ENCODE data around the gene SPRR2E. TPM values are rescaled to one million over a fixed set of nuclear protein-coding genes. Genes with fewer than 3 reads are reported as not detected.
"Not testable (repeated sequence)": the region's sequence is repeated elsewhere in the genome, so short reads cannot be mapped to it uniquely, and the experiment has no call there.

SPRR2E gene
- not detected in 2 replicates for total RNA-seq (ENCODE audit: low replicate concordance)
- long read RNA-seq = 0 reads

DNA sequence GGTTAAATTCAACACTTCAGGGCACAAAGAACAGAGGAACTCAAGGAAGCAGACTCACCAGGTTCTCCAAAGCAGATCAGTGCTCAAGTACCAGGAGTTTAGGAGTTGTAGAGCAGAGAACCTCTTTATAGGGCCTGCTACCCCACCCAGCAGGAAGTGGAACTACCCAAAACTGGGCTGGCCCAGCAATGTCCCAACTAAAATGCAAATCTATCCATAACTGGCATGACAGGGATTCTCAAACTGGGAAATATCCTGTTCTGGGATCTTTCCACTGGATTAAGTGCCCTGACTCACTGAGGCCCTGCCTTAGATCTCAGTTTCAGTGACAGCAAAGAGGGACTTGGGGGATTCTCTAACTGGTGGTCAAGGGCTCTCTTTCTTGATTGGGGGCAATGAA, at the start of gene SPRR2E:
TSS of gene SPRR2E (minus strand) at position 101 of the 400 bp plus-strand sequence. CDS start 775 bp downstream, outside the sequence.
- Mint-ChIP-seq H3K9me3 (no peaks in the 10 kb centered on the region), H3K4me1 (ENCODE audit: unreplicated experiment) (no peaks in the 10 kb centered on the region), H3K27me3 (no peaks in the 10 kb centered on the region), H3K36me3 (no peaks in the 10 kb centered on the region), H3K27ac (no peak within 1 kb of the TSS), H3K4me3 (no peak within 1 kb of the TSS)
- DNase-seq (ENCODE audit: extremely low spot score, unreplicated experiment) = no peak
- TF ChIP-seq, protein P1, sequence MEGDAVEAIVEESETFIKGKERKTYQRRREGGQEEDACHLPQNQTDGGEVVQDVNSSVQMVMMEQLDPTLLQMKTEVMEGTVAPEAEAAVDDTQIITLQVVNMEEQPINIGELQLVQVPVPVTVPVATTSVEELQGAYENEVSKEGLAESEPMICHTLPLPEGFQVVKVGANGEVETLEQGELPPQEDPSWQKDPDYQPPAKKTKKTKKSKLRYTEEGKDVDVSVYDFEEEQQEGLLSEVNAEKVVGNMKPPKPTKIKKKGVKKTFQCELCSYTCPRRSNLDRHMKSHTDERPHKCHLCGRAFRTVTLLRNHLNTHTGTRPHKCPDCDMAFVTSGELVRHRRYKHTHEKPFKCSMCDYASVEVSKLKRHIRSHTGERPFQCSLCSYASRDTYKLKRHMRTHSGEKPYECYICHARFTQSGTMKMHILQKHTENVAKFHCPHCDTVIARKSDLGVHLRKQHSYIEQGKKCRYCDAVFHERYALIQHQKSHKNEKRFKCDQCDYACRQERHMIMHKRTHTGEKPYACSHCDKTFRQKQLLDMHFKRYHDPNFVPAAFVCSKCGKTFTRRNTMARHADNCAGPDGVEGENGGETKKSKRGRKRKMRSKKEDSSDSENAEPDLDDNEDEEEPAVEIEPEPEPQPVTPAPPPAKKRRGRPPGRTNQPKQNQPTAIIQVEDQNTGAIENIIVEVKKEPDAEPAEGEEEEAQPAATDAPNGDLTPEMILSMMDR (conservative IDR thresholded peaks at IDR 0.05) = no peak

DNA sequence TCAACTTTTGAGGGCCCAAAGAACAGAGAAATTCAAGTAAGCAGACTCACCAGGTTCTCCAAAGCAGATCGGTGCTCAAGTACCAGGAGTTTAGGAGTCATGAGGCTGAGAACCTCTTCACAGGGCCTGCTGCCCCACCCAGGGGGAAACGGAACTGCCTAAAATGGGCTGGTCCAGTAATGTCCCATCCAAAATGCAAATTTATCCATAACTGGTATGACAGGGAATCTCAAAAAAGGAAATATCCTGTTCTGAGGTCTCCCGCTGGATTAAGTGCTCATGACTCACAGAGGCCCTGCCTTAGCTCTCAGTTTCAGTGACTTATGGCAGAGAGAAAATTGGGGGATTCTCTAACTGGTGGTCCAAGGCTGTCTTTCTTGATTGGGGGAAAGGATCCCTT, 47.1 kb upstream of the SPRR2E start:
- Mint-ChIP-seq H3K27me3 (peaks cover 6% of the 10 kb centered on the region), H3K4me3 (no peak overlapping the region), H3K9me3 (no peaks in the 10 kb centered on the region)

GRCh38 chr1:153140484-153140883, 46.2 kb upstream of the SPRR2E start:
- no peaks in the 10 kb centered on the region for H3K4me1 Mint-ChIP-seq (ENCODE audit: unreplicated experiment)
- TF ChIP-seq, protein P1 (conservative IDR thresholded peaks at IDR 0.05) = no peak
- H3K4me3 Mint-ChIP-seq = no peak overlapping the region
- peaks cover 6% of the 10 kb centered on the region for H3K27me3 Mint-ChIP-seq
- DNase-seq (ENCODE audit: extremely low spot score, unreplicated experiment) = no peak
- no peaks in the 10 kb centered on the region for H3K36me3 Mint-ChIP-seq
- H3K27ac Mint-ChIP-seq = no peak overlapping the region
- H3K9me3 Mint-ChIP-seq = no peaks in the 10 kb centered on the region

More for the DNA sequence above, 47.1 kb upstream of the SPRR2E start:
- Mint-ChIP-seq H3K27ac (no peak overlapping the region), H3K4me1 (ENCODE audit: unreplicated experiment) (no peaks in the 10 kb centered on the region), H3K36me3 (no peaks in the 10 kb centered on the region)
- DNase-seq (ENCODE audit: extremely low spot score, unreplicated experiment) = no peak
- TF ChIP-seq, protein P1 (conservative IDR thresholded peaks at IDR 0.05) = no peak

- no peaks in the 10 kb centered on the region for H3K36me3 Mint-ChIP-seq
- H3K27me3 Mint-ChIP-seq = peaks cover 3% of the 10 kb centered on the region
- no peaks in the 10 kb centered on the region for H3K4me1 Mint-ChIP-seq (ENCODE audit: unreplicated experiment)
- no peak overlapping the region for H3K4me3 Mint-ChIP-seq
- H3K9me3 Mint-ChIP-seq = no peaks in the 10 kb centered on the region
- H3K27ac Mint-ChIP-seq = no peak overlapping the region
- TF ChIP-seq, protein P1 (conservative IDR thresholded peaks at IDR 0.05) = no peak
- DNase-seq (ENCODE audit: extremely low spot score, unreplicated experiment) = no peak
Observed at GRCh38 chr1:153133743-153134142, 39.4 kb upstream of the SPRR2E start.

- DNase-seq (ENCODE audit: extremely low spot score, unreplicated experiment) = no peak
- Mint-ChIP-seq H3K4me1 (ENCODE audit: unreplicated experiment) (no peaks in the 10 kb centered on the region), H3K4me3 (no peak overlapping the region), H3K9me3 (no peaks in the 10 kb centered on the region), H3K36me3 (no peaks in the 10 kb centered on the region), H3K27me3 (peaks cover 3% of the 10 kb centered on the region), H3K27ac (no peak overlapping the region)
- TF ChIP-seq, protein P1 (conservative IDR thresholded peaks at IDR 0.05) = no peak
Observed at GRCh38 chr1:153133267-153133666, 38.9 kb upstream of the SPRR2E start.

- H3K27ac Mint-ChIP-seq; H3K27me3 Mint-ChIP-seq; H3K4me3 Mint-ChIP-seq; DNase-seq (ENCODE audit: extremely low spot score, unreplicated experiment); H3K4me1 Mint-ChIP-seq (ENCODE audit: unreplicated experiment); H3K36me3 Mint-ChIP-seq: not testable (repeated sequence)
- peaks cover 12% of the 10 kb centered on the region for H3K9me3 Mint-ChIP-seq
Observed at GRCh38 chr1:153128688-153129087, 34.4 kb upstream of the SPRR2E start.

All from type B pancreatic cell (in vitro differentiated cells).